GM21526 (cell line): ENCODE data around the gene SLC9A9.
"Not testable (repeated sequence)": the region's sequence is repeated elsewhere in the genome, so short reads cannot be mapped to it uniquely, and the experiment has no call there.

Experiments used
- ATAC-seq: cut with Tn5 transposase; IDR thresholded peaks from one replicate; pipeline ENCODE4 v1.9.1; 2021; ENCODE audit warnings: moderate library complexity; ENCODE audit not compliant: unreplicated experiment, low FRiP score

Gene SLC9A9

GRCh38 chr3:143309705-143310104, 538.6 kb downstream of the SLC9A9 start:
- ATAC-seq, result no peak

GRCh38 chr3:143307613-143308183, 540.6 kb downstream of the SLC9A9 start:
- ATAC-seq, result no peak

- no peak for ATAC-seq
Observed at GRCh38 chr3:143306407-143306806, 541.9 kb downstream of the SLC9A9 start.

- ATAC-seq, result no peak
Observed at GRCh38 chr3:143302638-143303171, 545.6 kb downstream of the SLC9A9 start.

- no peak for ATAC-seq
Observed at GRCh38 chr3:143301031-143301901, 547.0 kb downstream of the SLC9A9 start.

- ATAC-seq, result no peak
Observed at GRCh38 chr3:143298886-143299535, 549.3 kb downstream of the SLC9A9 start.

- ATAC-seq, result no peak
Observed at GRCh38 chr3:143298380-143298779, 549.9 kb downstream of the SLC9A9 start.

- no peak for ATAC-seq
Observed at GRCh38 chr3:143295201-143296080, 552.8 kb downstream of the SLC9A9 start.

GRCh38 chr3:143294188-143294587, 554.1 kb downstream of the SLC9A9 start:
- ATAC-seq, result peak; percentile 46

GRCh38 chr3:143291836-143292447, 556.3 kb downstream of the SLC9A9 start:
- ATAC-seq, result no peak

GRCh38 chr3:143288944-143289343, 559.3 kb downstream of the SLC9A9 start:
- no peak for ATAC-seq

GRCh38 chr3:143287403-143287802, 560.9 kb downstream of the SLC9A9 start:
- ATAC-seq, result no peak

GRCh38 chr3:143286392-143287010, 561.8 kb downstream of the SLC9A9 start:
- ATAC-seq, result no peak

GRCh38 chr3:143283432-143284128, 564.7 kb downstream of the SLC9A9 start:
- ATAC-seq, result no peak

GRCh38 chr3:143280984-143281383, 567.3 kb downstream of the SLC9A9 start:
- ATAC-seq, result no peak

GRCh38 chr3:143279567-143279966, 568.7 kb downstream of the SLC9A9 start:
- not testable (repeated sequence) for ATAC-seq

GRCh38 chr3:143278721-143279120, 569.5 kb downstream of the SLC9A9 start:
- ATAC-seq, result no peak

- ATAC-seq, result no peak
Observed at GRCh38 chr3:143277531-143277930, 570.7 kb downstream of the SLC9A9 start.

- peak; percentile 90 for ATAC-seq
Observed at GRCh38 chr3:143276592-143276991, 571.7 kb downstream of the SLC9A9 start.
